ENCODE data around the gene TES.
"Not testable (repeated sequence)": the region's sequence is repeated elsewhere in the genome, so short reads cannot be mapped to it uniquely, and the experiment has no call there.

The TES gene, protein sequence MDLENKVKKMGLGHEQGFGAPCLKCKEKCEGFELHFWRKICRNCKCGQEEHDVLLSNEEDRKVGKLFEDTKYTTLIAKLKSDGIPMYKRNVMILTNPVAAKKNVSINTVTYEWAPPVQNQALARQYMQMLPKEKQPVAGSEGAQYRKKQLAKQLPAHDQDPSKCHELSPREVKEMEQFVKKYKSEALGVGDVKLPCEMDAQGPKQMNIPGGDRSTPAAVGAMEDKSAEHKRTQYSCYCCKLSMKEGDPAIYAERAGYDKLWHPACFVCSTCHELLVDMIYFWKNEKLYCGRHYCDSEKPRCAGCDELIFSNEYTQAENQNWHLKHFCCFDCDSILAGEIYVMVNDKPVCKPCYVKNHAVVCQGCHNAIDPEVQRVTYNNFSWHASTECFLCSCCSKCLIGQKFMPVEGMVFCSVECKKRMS

DNA sequence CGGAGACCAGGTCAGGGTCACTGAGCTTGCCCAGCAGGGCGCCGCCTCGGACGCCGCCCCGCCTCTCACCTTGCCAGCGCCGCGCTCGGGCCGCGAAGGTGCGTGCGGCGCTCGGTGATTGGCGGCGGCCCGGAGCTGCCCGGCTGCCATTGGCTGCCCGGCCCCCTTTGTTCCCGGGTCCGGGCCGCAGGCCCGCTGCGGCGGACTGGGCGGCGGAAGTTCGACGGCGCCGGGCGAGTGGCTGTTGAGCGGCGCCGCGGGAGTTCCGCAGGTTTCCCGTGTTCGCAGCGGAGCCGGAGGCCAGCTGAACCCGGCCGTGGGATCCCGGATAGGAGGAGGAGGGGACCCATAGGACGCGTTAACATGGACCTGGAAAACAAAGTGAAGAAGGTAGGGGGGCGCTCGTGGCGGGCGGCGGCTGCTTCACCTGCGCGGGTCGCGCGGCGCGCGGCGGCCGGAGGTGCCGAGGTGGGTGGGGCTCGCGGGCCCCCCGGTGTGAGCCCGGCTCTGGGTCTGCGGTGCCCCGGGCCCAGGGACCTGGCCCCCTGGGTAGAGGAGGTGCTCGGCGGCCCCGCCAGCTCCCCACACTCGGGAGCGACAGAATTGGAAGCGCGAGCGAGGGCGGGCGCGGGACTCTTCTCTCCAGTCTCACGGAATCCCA lies at the start of gene TES:
Gene TES (plus strand): TSS at position 195 of the 661 bp plus-strand sequence. CDS start 169 bp downstream, at position 364.
- peak; percentile 45 for DNase-seq (ENCODE audit: low read depth, low spot score)

GRCh38 chr7:116161728-116162127 lies 48.6 kb upstream of the TES start:
- peak; percentile 78 for DNase-seq (ENCODE audit: low read depth, low spot score)

DNA sequence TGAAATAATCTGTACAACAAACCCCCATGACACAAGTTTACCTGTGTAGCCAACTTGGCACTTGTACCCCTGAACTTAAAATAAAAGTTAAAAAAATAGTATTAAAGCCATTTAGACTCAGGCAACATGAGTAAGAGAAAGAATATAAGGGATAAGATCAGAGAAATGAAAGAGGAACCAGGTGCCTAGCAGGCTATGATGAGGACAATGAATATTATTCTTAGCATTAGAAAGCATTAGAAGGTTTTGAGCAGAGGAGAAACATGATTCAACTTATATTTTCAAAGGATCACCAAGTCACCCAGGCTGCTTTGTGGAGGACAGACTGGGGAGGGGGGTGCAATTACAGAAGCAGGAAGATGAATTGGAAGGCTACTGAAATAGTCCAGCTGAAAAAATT lies 48.1 kb upstream of the TES start:
- no peak for DNase-seq (ENCODE audit: low read depth, low spot score)

GRCh38 chr7:116162992-116163391 lies 47.3 kb upstream of the TES start:
- no peak for DNase-seq (ENCODE audit: low read depth, low spot score)

GRCh38 chr7:116164552-116165306 lies 45.6 kb upstream of the TES start:
- no peak for DNase-seq (ENCODE audit: low read depth, low spot score)

DNA sequence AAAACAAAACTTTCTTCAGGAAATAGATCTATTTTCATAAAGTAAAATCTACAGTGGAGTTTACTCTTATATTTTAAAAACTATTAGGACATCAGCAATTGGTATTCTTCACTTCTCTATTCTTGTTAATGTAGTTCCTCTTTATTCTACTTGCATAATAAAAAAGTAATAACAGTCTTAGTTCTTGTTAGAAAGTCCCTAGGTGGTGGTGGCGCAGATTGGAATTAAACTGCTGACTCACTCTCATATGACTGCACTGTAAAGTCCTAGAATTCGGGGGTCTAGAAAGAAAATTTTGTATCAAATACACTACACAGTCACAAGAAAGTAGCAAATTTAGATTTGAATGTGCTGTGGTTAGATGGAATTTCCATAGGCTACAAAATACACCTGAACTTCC lies 44.6 kb upstream of the TES start:
- DNase-seq (ENCODE audit: low read depth, low spot score): no peak

GRCh38 chr7:116166156-116166555 lies 44.2 kb upstream of the TES start:
- no peak for DNase-seq (ENCODE audit: low read depth, low spot score)

GRCh38 chr7:116167177-116167576 lies 43.2 kb upstream of the TES start:
- DNase-seq (ENCODE audit: low read depth, low spot score): no peak

DNA sequence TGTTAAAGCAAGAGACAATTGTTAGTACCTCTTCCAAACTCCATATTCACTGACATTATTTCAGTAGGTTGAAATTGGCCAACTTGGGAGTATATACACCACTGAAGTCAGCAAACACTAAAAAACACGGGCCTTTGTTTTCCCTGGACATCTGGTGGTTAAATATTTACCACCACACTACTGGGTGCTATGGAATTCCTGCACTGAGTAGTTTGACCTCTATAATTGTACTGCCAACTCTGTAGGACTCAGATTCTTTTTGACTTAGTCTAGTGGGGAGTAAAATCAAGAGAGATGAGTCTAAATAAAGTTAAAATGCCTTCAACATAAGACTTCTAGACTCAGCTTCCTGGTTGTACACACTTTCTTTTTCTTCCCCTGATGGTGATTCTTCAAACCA lies 41.3 kb upstream of the TES start:
- no peak for DNase-seq (ENCODE audit: low read depth, low spot score)

- no peak for DNase-seq (ENCODE audit: low read depth, low spot score)
Measured at GRCh38 chr7:116170180-116170579, 40.2 kb upstream of the TES start.

- DNase-seq (ENCODE audit: low read depth, low spot score): no peak
Measured at GRCh38 chr7:116171094-116171493, 39.2 kb upstream of the TES start.

- no peak for DNase-seq (ENCODE audit: low read depth, low spot score)
Measured at GRCh38 chr7:116172353-116172752, 38.0 kb upstream of the TES start.

DNA sequence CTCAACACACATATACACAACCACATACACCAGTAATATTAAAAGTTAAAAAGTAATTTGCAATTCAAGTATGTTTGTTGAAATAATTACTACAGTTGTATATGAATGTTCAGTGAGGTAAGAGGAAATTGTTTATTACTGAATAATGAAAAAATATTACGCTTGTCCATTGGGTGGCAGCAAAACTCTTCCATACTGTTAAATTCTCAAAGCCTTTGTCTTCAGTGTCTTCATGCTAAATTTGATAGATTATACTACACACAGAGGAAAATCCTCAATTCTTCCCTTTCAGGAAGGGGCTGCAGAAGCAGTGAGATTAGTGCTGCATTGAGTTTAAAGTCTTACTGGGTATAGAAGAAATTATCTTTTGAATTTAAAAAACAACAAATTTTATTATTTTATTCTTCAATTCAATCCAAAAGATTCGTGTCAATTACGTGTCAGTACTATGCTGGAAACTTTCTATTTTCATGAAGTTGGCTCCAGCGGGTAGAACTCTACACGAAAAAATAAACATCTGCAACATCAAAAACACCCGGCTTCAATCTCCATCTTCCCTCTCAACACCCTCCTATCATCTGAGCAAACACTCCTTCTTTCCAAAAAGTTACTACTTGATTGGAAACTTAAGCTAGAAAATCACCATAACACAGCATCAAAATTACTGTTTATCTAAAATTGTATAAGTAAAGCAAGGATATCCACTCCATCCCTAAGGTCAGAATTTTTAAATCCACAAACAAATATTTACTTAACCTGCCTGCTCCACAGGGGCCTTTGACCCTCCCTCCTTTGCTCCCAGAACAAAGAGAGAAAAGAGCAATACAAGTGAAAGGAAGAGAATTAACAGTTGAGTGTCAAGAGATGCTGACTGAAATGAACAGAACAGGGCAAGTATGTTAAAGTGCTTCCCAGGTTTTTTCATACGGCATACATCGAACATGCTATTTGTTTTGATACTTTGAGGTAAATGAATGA lies 37.0 kb upstream of the TES start:
- DNase-seq (ENCODE audit: low read depth, low spot score): no peak

GRCh38 chr7:116175095-116175494 lies 35.2 kb upstream of the TES start:
- DNase-seq (ENCODE audit: low read depth, low spot score): not testable (repeated sequence)

DNA sequence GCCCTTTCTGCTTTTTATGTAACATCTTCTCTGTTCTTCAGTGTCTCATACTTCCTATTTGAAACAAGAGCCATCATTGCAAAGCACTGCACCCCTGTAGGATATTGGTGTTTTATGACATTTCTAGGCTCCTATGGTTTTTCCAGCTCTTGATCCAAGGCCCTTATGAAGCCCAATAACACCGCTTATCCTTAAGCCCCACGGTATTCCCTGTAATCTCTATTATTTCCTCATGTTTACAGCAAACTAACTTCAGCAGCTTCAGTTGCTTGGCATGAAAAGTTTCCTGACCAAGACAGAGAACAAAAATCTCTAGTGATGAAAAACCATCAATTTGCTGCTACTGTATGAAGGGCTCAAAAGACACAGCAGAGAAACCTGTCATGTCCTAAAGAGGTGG lies 34.1 kb upstream of the TES start:
- DNase-seq (ENCODE audit: low read depth, low spot score): no peak

DNA sequence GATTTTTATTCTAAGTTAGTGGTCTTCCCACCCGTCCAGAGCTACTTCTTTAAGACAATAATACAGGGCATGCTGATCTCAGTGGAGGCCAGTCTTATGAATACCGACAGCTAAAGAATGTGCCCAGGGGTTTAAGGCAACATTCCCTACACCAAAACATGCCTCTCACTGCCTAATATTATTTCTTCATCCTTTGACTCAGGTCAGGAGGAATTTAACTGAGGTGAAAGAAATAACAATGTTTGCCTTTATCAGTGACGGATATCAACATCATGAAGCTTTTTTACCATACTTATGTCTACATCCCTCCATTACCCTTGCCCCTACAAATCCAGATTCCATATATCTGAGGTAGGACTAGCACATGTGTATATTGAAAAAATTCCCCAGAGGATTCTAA lies 33.3 kb upstream of the TES start:
- no peak for DNase-seq (ENCODE audit: low read depth, low spot score)

- peak; percentile 15 for DNase-seq (ENCODE audit: low read depth, low spot score)
Measured at GRCh38 chr7:116180302-116180701, 30.0 kb upstream of the TES start.

DNA sequence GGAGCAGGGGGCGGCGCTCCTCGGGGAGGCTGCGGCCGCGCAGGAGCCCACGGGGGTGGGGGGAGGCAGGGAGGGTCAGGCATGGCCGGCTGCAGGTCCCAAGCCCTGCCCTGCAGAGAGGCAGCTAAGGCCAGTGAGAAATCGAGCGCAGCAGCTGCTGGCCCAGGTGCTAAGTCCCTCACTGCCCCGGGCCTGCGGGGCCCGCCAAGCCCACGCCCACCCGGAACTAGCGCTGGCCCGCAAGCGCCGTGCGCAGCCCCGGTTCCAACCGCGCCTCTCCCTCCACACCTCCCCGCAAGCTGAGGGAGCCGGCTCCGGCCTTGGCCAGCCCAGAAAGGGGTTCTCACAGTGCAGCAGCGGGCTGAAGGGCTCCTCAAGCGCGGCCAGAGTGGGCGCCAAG lies 28.3 kb upstream of the TES start:
- DNase-seq (ENCODE audit: low read depth, low spot score): no peak

DNA sequence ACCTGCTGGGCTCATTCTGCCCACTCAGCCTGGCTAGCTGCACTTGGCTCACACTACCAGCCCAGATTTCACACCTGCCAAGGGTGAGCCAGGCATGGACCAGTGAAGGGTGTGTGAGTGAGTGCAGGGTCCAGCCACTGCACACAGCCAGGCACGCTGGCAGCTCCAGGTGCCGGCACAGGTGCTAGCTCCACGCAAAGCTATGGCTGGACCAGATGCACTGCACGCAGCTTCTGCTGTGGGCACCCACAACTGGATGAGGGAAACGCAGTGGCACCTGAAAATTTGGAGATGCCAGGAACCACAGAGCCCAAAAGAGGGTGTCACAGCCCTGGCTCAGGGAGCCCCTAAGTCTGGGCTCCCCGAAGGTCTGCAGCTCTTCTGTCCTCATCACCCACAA lies 24.9 kb upstream of the TES start:
- DNase-seq (ENCODE audit: low read depth, low spot score): no peak

GRCh38 chr7:116185956-116186355 lies 24.4 kb upstream of the TES start:
- no peak for DNase-seq (ENCODE audit: low read depth, low spot score)

- no peak for DNase-seq (ENCODE audit: low read depth, low spot score)
Measured at GRCh38 chr7:116187400-116187799, 22.9 kb upstream of the TES start.

All from iPS DF 19.7 (cell line).